ENCODE measurements around the gene GNG8. TPM values are rescaled to one million over a fixed set of nuclear protein-coding genes. Genes with fewer than 3 reads are reported as not detected.
A peak's percentile ranks its signal among the peaks of the same experiment; 100 is the strongest.

GNG8 gene
- total RNA-seq, 2 experiments from 2014 or later, result not detected

DNA sequence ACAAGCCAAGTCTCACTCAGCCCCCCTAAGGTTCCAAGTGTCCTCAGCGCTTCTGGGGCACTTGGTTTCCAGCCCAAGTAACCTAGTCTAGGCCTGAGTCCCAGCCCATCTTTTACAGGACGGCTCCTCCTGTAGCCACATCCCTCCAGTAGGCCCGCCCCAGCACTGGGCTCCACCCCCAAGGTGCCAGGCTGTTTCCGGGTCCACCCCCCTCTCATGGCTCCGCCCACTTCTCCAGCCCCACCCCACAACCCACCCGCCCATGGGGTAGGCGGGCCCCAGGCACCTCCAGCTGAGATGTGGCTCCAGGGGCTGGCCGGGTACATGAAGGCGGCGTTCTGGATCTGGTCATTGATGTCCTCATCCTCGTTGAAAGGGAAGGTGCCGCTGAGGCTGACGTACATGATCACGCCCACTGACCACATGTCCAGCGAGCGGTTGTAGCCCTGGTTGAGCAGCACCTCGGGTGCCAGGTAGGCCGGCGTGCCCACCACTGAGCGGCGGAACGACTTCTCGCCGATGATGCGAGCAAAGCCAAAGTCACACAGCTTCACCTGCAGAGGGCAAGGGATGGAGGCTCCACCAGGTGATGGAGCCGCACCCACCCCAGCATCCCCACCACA is 42.2 kb upstream of the GNG8 start:
- DNase-seq (ENCODE audit: low spot score), result peak; percentile 78
- POLR2A ChIA-PET, result interaction anchor here (0.6 kb wide), 1 partner anchor 188 kb away, joined by 3 read pairs; no protein-coding TSS in a partner anchor
- no peak for TF ChIP-seq EZH2phosphoT487 (IDR thresholded peaks at IDR 0.05; ENCODE audit: borderline replicate concordance, low read depth, low read length)
- TF ChIP-seq, protein P1, sequence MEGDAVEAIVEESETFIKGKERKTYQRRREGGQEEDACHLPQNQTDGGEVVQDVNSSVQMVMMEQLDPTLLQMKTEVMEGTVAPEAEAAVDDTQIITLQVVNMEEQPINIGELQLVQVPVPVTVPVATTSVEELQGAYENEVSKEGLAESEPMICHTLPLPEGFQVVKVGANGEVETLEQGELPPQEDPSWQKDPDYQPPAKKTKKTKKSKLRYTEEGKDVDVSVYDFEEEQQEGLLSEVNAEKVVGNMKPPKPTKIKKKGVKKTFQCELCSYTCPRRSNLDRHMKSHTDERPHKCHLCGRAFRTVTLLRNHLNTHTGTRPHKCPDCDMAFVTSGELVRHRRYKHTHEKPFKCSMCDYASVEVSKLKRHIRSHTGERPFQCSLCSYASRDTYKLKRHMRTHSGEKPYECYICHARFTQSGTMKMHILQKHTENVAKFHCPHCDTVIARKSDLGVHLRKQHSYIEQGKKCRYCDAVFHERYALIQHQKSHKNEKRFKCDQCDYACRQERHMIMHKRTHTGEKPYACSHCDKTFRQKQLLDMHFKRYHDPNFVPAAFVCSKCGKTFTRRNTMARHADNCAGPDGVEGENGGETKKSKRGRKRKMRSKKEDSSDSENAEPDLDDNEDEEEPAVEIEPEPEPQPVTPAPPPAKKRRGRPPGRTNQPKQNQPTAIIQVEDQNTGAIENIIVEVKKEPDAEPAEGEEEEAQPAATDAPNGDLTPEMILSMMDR (conservative IDR thresholded peaks at IDR 0.05; ENCODE audit: low read length), result no peak
- intact Hi-C loops (cut with micrococcal nuclease; ENCODE audit: unreplicated experiment), result no loop called here
- H3K79me2 ChIP-seq (ENCODE audit: insufficient read depth, low read depth, low read length), result no peaks in the 10 kb centered on the region
- H2AFZ ChIP-seq (ENCODE audit: low read length), result no peak overlapping the region
- H3K4me1 ChIP-seq (ENCODE audit: insufficient read depth, low read length, poor library complexity, severe bottlenecking), result no peaks in the 10 kb centered on the region
- H3K9me2 ChIP-seq (ENCODE audit: insufficient read depth, low read length), result no peaks in the 10 kb centered on the region
- H3K4me3 ChIP-seq (ENCODE audit: low read depth, low read length, poor library complexity, severe bottlenecking), result no peak overlapping the region
- H3K27ac ChIP-seq (ENCODE audit: low read depth, low read length, poor library complexity, severe bottlenecking), result no peak overlapping the region
- CTCF ChIA-PET (ENCODE audit: unreplicated experiment), result interaction anchor here (0.6 kb wide), 1 partner anchor 275 kb away, joined by 4 read pairs; no protein-coding TSS in a partner anchor
- H3K36me3 ChIP-seq (ENCODE audit: insufficient read depth, low read length), result peaks cover 95% of the 10 kb centered on the region
- no peak overlapping the region for H3K4me2 ChIP-seq (ENCODE audit: low read length)
- no TSS peak for BruUV-seq (replicated peaks)
- no peaks in the 10 kb centered on the region; the same call in 1 of the 2 replicates for H4K20me1 ChIP-seq (ENCODE audit: insufficient read depth, low read length)
- no peaks in the 10 kb centered on the region for H3K9me3 ChIP-seq (ENCODE audit: low read length)

DNA sequence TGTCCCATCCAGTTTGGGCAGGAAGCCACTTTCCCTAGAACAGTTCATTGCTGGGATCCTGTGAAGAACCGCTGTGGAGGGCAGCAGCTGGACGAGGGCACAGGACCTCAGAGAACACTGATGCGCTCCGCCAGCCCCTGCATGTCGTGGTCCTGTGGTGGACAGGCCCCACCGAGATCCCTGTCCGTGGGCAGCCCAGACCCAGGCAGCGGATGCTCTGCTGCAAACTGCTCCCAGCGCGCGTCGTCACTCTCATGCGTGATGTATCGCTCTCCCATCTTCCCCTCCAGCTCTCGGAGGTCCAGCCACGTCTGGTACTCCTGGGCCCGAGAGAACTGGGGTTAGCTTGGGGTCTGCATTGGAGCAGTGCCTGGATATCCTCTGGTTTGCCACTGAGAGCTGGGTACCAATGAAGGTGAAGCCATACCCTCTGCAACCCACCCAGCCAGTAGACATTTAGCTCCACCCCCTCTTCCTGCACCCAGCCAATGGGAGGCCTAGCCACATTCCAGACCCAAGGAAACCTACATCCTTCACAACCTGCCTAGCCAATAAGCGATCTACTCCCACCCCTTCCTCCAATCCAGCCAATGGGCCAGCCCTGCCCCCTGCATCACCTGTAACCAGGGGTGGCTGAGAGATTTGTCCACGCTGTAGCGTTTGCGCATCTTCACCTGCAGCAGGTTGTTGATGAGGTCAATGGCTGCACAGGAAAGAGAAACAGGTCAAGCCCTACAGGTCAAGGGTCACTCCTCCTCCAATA is 38.6 kb upstream of the GNG8 start:
- Histone ChIP-seq H2AFZ (ENCODE audit: low read length) (no peak overlapping the region), H3K79me2 (ENCODE audit: insufficient read depth, low read depth, low read length) (no peaks in the 10 kb centered on the region), H3K27ac (ENCODE audit: low read depth, low read length, poor library complexity, severe bottlenecking) (no peak overlapping the region), H3K4me1 (ENCODE audit: insufficient read depth, low read length, poor library complexity, severe bottlenecking) (no peaks in the 10 kb centered on the region), H3K9me3 (ENCODE audit: low read length) (no peaks in the 10 kb centered on the region), H3K4me3 (ENCODE audit: low read depth, low read length, poor library complexity, severe bottlenecking) (no peak overlapping the region), H4K20me1 (ENCODE audit: insufficient read depth, low read length) (no peaks in the 10 kb centered on the region; the same call in 1 of the 2 replicates), H3K4me2 (ENCODE audit: low read length) (no peak overlapping the region), H3K36me3 (ENCODE audit: insufficient read depth, low read length) (peaks cover 88% of the 10 kb centered on the region), H3K9me2 (ENCODE audit: insufficient read depth, low read length) (no peaks in the 10 kb centered on the region)
- no peak for DNase-seq (ENCODE audit: low spot score)
- POLR2A ChIA-PET, result interaction anchor here (0.6 kb wide), 1 partner anchor 965 kb away, joined by 5 read pairs; no protein-coding TSS in a partner anchor
- TSS peak; percentile 84 for BruUV-seq (replicated peaks)
- TF ChIP-seq, protein P1 (conservative IDR thresholded peaks at IDR 0.05; ENCODE audit: low read length), result no peak
- CTCF ChIA-PET (ENCODE audit: unreplicated experiment), result no interaction called here
- intact Hi-C loops (cut with micrococcal nuclease; ENCODE audit: unreplicated experiment), result no loop called here

DNA sequence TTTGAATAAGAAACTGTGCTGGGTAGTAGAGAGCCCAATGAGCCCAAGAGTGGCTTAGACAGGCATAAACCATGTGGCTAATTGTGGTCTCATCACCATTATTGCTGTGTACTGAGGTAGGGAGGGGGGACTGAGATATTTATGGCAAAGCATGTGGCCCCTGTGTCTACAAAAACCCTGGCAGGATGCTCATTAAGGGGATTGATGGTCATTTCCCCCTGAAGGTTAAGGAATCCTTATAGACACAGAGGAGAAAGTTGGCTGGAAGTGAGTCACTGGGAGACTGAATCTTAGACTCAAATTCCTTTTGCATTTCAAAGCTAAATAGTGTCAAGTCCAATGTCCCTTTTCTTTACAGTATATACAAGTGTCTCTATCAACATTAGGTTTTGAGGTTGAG is 34.8 kb upstream of the GNG8 start:
- ChIA-PET CTCF (ENCODE audit: unreplicated experiment) (no interaction called here), POLR2A (no interaction called here)
- H3K27ac ChIP-seq (ENCODE audit: low read depth, low read length, poor library complexity, severe bottlenecking), result no peak overlapping the region
- intact Hi-C loops (cut with micrococcal nuclease; ENCODE audit: unreplicated experiment), result no loop called here
- H3K79me2 ChIP-seq (ENCODE audit: insufficient read depth, low read depth, low read length), result no peaks in the 10 kb centered on the region
- H3K9me3 ChIP-seq (ENCODE audit: low read length), result no peaks in the 10 kb centered on the region
- no peak overlapping the region for H3K4me3 ChIP-seq (ENCODE audit: low read depth, low read length, poor library complexity, severe bottlenecking)
- H2AFZ ChIP-seq (ENCODE audit: low read length), result no peak overlapping the region
- no peaks in the 10 kb centered on the region for H3K9me2 ChIP-seq (ENCODE audit: insufficient read depth, low read length)
- DNase-seq (ENCODE audit: low spot score), result peak; percentile 9
- H3K36me3 ChIP-seq (ENCODE audit: insufficient read depth, low read length), result peaks cover 50% of the 10 kb centered on the region
- H3K4me1 ChIP-seq (ENCODE audit: insufficient read depth, low read length, poor library complexity, severe bottlenecking), result no peaks in the 10 kb centered on the region
- TSS peak; percentile 43 for BruUV-seq (replicated peaks)
- no peak overlapping the region for H3K4me2 ChIP-seq (ENCODE audit: low read length)
- H4K20me1 ChIP-seq (ENCODE audit: insufficient read depth, low read length), result no peaks in the 10 kb centered on the region
- TF ChIP-seq EZH2phosphoT487 (IDR thresholded peaks at IDR 0.05; ENCODE audit: borderline replicate concordance, low read depth, low read length), result no peak
- TF ChIP-seq, protein P1 (conservative IDR thresholded peaks at IDR 0.05; ENCODE audit: low read length), result no peak

Data from OCI-LY7 (cell line).